Chondrocyte (in vitro differentiated cells): Measurements from ENCODE around the gene RASSF4. TPM values are rescaled to one million over a fixed set of nuclear protein-coding genes. Genes with fewer than 3 reads are reported as not detected.

Source experiments
- DNase-seq: peaks from one replicate; pipeline ENCODE4 v3.0.0; 2021; ENCODE audit warnings: mixed read lengths, low spot score
- H3K27ac Mint-ChIP-seq: one replicate; pipeline ENCODE4 v1.8.0; 2021; ENCODE audit warnings: mild to moderate bottlenecking, moderate library complexity, mixed read lengths; ENCODE audit not compliant: unreplicated experiment
- H3K27me3 Mint-ChIP-seq: 2 replicates; pipeline ENCODE4 v1.8.0; 2021; ENCODE audit warnings: low read depth, mixed read lengths
- H3K36me3 Mint-ChIP-seq: 2 replicates; pipeline ENCODE4 v1.8.0; 2021; ENCODE audit warnings: low read depth, mixed read lengths
- H3K4me1 Mint-ChIP-seq: 2 replicates; pipeline ENCODE4 v1.8.0; 2021; ENCODE audit warnings: low read depth, mild to moderate bottlenecking, mixed read lengths
- H3K4me3 Mint-ChIP-seq: one replicate; pipeline ENCODE4 v1.8.0; 2021; ENCODE audit warnings: mild to moderate bottlenecking, moderate library complexity, mixed read lengths; ENCODE audit not compliant: unreplicated experiment
- H3K9me3 Mint-ChIP-seq: 2 replicates; pipeline ENCODE4 v1.8.0; 2021; ENCODE audit warnings: low read depth, mixed read lengths
- CTCF ChIP-seq: fragments of 200-600 bp; sonication (generic); IDR thresholded peaks from 2 replicates; pipeline ENCODE4 v1.5.0; 2021; ENCODE audit warnings: antibody characterized with exemption, mild to moderate bottlenecking, moderate library complexity
- total RNA-seq: library from RNA; stranded (reverse); gene quantifications from 3 replicates; pipeline ENCODE4 v1.2.1, GENCODE V29; 2021

Gene RASSF4
- total RNA-seq, 1 donor from 2014 or later, result 37.8 TPM

- Mint-ChIP-seq H3K36me3 (no peaks in the 10 kb centered on the region), H3K27ac (no peak overlapping the region)
Measured at GRCh38 chr10:45040921-45041542, 81.4 kb downstream of the RASSF4 start.

GRCh38 chr10:45044290-45044689 is 84.7 kb downstream of the RASSF4 start:
- Mint-ChIP-seq H3K27me3 (peaks cover 21% of the 10 kb centered on the region), H3K9me3 (peaks cover 9% of the 10 kb centered on the region), H3K27ac (no peak overlapping the region), H3K4me3 (no peak overlapping the region), H3K36me3 (peaks cover 4% of the 10 kb centered on the region), H3K4me1 (peaks cover 13% of the 10 kb centered on the region)
- no peak for TF ChIP-seq CTCF
- DNase-seq, result no peak

More at GRCh38 chr10:45040921-45041542, 81.4 kb downstream of the RASSF4 start:
- H3K4me3 Mint-ChIP-seq, result no peak overlapping the region
- DNase-seq, result no peak
- peaks cover 18% of the 10 kb centered on the region for H3K27me3 Mint-ChIP-seq
- TF ChIP-seq CTCF, result no peak
- peaks cover 2% of the 10 kb centered on the region for H3K9me3 Mint-ChIP-seq
- peaks cover 13% of the 10 kb centered on the region for H3K4me1 Mint-ChIP-seq

Other genes with a start within 250 kb of the RASSF4 start
- gene TMEM72, start 48.5 kb upstream of the RASSF4 start, total RNA-seq, result not detected in 3 replicates
- 9.4 to 105 TPM (median 105 TPM) in 3 replicates for gene DEPP1, start 19.0 kb downstream of the RASSF4 start, total RNA-seq
- 15.5 to 21.6 TPM (median 19.8 TPM) in 3 replicates for gene ZNF22, start 41.1 kb downstream of the RASSF4 start, total RNA-seq